Mesothelial cell of epicardium (in vitro differentiated cells): ENCODE measurements around the gene ABCC8. TPM values are rescaled to one million over a fixed set of nuclear protein-coding genes. Genes with fewer than 3 reads are reported as not detected.

Experiments
- DNase-seq, 2 experiments: peaks; one replicate each; pipeline ENCODE4 v3.0.0; 2021; ENCODE audit warnings: low spot score in 2 of 2; ENCODE audit not compliant: unreplicated experiment in 2 of 2
- H3K27ac Mint-ChIP-seq: 2 replicates; pipeline ENCODE4 v1.8.0; 2021; ENCODE audit warnings: mixed read lengths
- H3K27me3 Mint-ChIP-seq: 2 replicates; pipeline ENCODE4 v1.8.0; 2021; ENCODE audit warnings: low read depth, mixed read lengths
- H3K36me3 Mint-ChIP-seq: 2 replicates; pipeline ENCODE4 v1.8.0; 2021; ENCODE audit warnings: mixed read lengths
- H3K4me1 Mint-ChIP-seq: 2 replicates; pipeline ENCODE4 v1.8.0; 2021; ENCODE audit warnings: mixed read lengths
- H3K4me3 Mint-ChIP-seq: 2 replicates; pipeline ENCODE4 v1.8.0; 2021; ENCODE audit warnings: mild to moderate bottlenecking, moderate library complexity, mixed read lengths
- H3K9me3 Mint-ChIP-seq: 2 replicates; pipeline ENCODE4 v1.8.0; 2021; ENCODE audit warnings: mixed read lengths
- total RNA-seq: library from RNA; stranded (reverse); gene quantifications from 3 replicates; pipeline ENCODE4 v1.2.1, GENCODE V29; 2021
- TF ChIP-seq, protein P1 (sequence below): fragments of 200-600 bp; sonication (generic); IDR thresholded peaks from one replicate; pipeline ENCODE4 v1.5.0; 2021; ENCODE audit warnings: antibody characterized with exemption; ENCODE audit not compliant: unreplicated experiment

ABCC8 gene
- total RNA-seq, 1 donor from 2014 or later = not detected

DNA sequence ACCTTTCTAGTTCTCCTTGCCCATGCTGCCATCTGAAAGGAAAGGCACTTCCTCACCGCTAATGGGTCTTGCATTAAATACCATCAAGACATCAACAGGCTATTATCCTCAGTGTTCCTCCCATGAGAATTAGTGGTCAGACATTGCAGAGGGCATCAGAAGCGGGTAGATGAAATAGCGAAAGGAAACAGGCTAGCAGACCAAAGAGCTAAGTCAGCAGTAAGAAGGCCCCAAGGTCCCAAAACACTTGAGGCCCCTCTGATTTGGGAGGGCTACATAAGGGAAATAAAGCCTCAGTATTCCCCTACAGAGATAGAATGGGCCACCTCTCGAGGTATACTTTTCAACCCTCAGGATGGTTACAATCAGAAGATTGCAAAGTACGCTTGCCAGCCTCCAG, 101.1 kb downstream of the ABCC8 start:
- H3K36me3 Mint-ChIP-seq = peaks cover 61% of the 10 kb centered on the region
- H3K9me3 Mint-ChIP-seq = peaks cover 49% of the 10 kb centered on the region
- no peak for DNase-seq
- TF ChIP-seq, protein P1, sequence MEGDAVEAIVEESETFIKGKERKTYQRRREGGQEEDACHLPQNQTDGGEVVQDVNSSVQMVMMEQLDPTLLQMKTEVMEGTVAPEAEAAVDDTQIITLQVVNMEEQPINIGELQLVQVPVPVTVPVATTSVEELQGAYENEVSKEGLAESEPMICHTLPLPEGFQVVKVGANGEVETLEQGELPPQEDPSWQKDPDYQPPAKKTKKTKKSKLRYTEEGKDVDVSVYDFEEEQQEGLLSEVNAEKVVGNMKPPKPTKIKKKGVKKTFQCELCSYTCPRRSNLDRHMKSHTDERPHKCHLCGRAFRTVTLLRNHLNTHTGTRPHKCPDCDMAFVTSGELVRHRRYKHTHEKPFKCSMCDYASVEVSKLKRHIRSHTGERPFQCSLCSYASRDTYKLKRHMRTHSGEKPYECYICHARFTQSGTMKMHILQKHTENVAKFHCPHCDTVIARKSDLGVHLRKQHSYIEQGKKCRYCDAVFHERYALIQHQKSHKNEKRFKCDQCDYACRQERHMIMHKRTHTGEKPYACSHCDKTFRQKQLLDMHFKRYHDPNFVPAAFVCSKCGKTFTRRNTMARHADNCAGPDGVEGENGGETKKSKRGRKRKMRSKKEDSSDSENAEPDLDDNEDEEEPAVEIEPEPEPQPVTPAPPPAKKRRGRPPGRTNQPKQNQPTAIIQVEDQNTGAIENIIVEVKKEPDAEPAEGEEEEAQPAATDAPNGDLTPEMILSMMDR = no peak
- no peaks in the 10 kb centered on the region for H3K27me3 Mint-ChIP-seq
- no peak overlapping the region for H3K4me3 Mint-ChIP-seq
- H3K4me1 Mint-ChIP-seq = no peaks in the 10 kb centered on the region
- H3K27ac Mint-ChIP-seq = no peak overlapping the region

DNA sequence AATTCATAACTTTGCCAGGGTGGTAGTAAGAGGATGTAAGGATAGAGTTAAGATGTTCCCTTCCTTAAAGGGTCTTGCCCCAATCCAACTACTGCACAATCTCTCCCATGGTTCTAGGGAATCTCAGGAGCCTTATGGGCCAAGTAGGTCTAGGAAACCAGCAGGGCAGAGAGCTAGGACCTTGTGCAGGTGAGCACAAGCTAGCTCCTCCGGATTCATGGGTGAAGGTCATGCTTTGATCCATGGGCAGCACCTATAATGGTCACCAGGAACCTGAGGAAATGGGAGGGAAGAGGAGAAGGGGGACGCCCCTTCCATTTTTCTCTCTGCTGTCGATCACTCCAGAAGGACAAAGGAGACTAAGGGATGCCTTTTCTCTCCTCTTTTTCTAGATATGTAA, 105.0 kb downstream of the ABCC8 start:
- no peak for DNase-seq
- no peaks in the 10 kb centered on the region for H3K4me1 Mint-ChIP-seq
- peaks cover 74% of the 10 kb centered on the region for H3K36me3 Mint-ChIP-seq
- no peak overlapping the region for H3K27ac Mint-ChIP-seq
- H3K4me3 Mint-ChIP-seq = no peak overlapping the region
- TF ChIP-seq, protein P1 = no peak
- H3K9me3 Mint-ChIP-seq = peaks cover 62% of the 10 kb centered on the region
- no peaks in the 10 kb centered on the region for H3K27me3 Mint-ChIP-seq

DNA sequence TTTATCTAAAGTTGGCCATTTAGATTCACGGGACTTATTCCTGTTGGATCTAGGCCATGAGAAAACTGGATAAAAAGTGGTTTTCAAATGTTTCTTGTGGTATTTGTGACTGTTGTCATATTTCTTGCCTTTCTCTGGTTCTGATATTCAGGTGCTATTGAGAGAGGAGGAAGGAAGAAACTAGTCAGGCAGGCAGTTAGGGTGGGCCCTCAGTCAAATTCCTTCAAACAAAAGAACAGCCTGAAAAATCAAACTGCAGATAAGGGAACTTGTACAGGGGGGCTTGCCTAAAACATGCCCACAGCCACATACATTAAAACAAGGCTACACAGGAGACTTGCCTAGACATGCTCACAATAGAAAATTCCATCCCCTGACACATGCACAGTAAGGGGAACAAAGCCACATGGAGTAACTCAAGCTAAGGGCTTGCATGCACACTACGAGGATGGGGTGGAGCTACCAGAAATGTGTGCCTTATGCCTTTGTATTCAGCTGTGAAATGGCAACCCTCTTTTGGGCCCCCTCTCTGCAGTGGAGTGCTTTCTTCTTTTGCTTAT, 106.9 kb downstream of the ABCC8 start:
- Mint-ChIP-seq H3K27ac (no peak overlapping the region), H3K4me1 (no peaks in the 10 kb centered on the region), H3K4me3 (no peak overlapping the region), H3K9me3 (peaks cover 54% of the 10 kb centered on the region), H3K36me3 (peaks cover 66% of the 10 kb centered on the region), H3K27me3 (no peaks in the 10 kb centered on the region)
- DNase-seq = no peak
- TF ChIP-seq, protein P1 = no peak

DNA sequence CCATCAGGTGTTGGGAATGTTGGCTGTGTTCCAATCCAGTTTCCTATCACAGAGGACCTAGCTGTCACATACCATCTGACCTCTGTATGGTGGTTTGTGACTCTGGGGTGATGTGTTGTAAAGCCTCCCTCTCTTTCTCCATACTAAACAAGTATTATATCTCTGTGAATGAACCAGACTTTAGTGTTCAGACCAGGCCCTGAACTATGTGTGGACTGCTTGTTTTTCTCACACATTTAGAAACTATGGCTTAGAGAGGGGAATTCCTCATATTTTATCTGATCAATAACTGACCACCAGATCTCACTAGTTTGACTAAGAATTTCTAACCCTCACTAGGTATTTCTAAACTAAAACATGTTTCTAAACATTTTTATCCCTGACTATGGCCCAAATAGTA, 107.6 kb downstream of the ABCC8 start:
- Mint-ChIP-seq H3K4me3 (no peak overlapping the region), H3K27me3 (no peaks in the 10 kb centered on the region), H3K9me3 (peaks cover 50% of the 10 kb centered on the region), H3K36me3 (peaks cover 61% of the 10 kb centered on the region), H3K27ac (no peak overlapping the region), H3K4me1 (no peaks in the 10 kb centered on the region)
- TF ChIP-seq, protein P1 = no peak
- DNase-seq = no peak

DNA sequence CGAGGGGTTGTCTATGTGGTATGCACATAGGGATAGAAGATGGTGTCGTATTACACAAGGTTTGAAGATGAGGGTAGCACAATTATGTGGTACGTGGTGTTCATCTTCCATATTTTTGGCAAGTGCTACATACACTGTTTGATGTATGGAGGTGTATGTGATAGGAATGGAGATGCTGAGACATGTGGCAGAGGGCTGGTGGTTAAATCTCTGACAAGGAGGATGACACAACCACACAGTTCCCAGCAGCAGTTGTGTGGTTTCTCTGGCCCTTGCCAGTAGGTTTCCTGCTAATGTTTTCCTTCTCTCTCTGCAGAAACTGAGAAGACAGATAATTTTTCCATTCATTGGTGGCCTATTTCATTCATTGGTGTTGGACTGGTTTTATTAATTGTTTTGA, 108.1 kb downstream of the ABCC8 start:
- TF ChIP-seq, protein P1 = no peak
- Mint-ChIP-seq H3K27ac (no peak overlapping the region), H3K36me3 (peaks cover 62% of the 10 kb centered on the region), H3K4me3 (no peak overlapping the region), H3K4me1 (no peaks in the 10 kb centered on the region), H3K9me3 (peaks cover 53% of the 10 kb centered on the region), H3K27me3 (no peaks in the 10 kb centered on the region)
- no peak for DNase-seq

DNA sequence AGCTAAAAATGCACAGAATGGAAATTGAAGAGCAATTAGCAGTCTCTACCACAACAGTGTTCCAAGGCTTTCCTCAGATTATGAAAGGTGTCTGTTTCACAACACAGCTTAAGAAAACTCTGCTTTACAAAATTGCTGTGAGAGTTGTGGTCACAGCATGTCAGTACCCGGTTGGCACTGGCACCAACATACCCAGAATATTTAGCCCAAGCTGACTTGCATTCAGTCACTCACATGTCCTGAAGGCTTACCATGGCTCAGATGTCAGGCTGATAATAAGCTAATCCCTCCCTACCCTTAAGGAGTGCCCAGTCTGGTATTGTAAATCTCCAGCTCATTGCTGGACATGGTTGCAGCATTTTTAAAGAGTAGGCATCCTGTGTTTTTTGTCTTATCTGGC, 110.2 kb downstream of the ABCC8 start:
- DNase-seq = no peak
- Mint-ChIP-seq H3K4me1 (no peaks in the 10 kb centered on the region), H3K27me3 (no peaks in the 10 kb centered on the region), H3K27ac (no peak overlapping the region), H3K9me3 (peaks cover 44% of the 10 kb centered on the region), H3K36me3 (peaks cover 53% of the 10 kb centered on the region), H3K4me3 (no peak overlapping the region)
- TF ChIP-seq, protein P1 = no peak
